K562 (cell line): Measurements from ENCODE around the gene TEX14. TPM values are rescaled to one million over a fixed set of nuclear protein-coding genes. Genes with fewer than 3 reads are reported as not detected.
A peak's percentile ranks its signal among the peaks of the same experiment; 100 is the strongest.
"Not testable (repeated sequence)": the region's sequence is repeated elsewhere in the genome, so short reads cannot be mapped to it uniquely, and the experiment has no call there.

Source experiments
- ATAC-seq: fragments of 200-7000 bp; cut with Tn5 transposase; 3 replicates; pipeline ENCODE4 v1.9.1; 2020; ENCODE audit warnings: moderate library complexity
- BruUV-seq: library from RNA; stranded (reverse); fragments of 400-500 nt; replicated peaks from 2 replicates; lab custom pipeline; 2021; lab: Mats Ljungman, UMichigan
- CTCF ChIA-PET: fragments of 300-600 bp; formaldehyde crosslinking; extraction: SDS; loops from one replicate; lab custom pipeline; 2021; ENCODE audit warnings: low intra/inter-chr PET ratio; lab: Yijun Ruan, JAX
- POLR2A ChIA-PET: fragments of 300-600, 350-650 bp; sonication (Branson Sonifier 250); formaldehyde crosslinking; extraction: SDS; loops from one replicate; lab custom pipeline; 2021; ENCODE audit warnings: antibody characterized with exemption, inconsistent platforms; lab: Yijun Ruan, JAX
- DNase-seq, 4 experiments: peaks; one replicate each; pipeline versions ENCODE4 v3.0.0 to v3.0.0-alpha.2; 2011 to 2018; ENCODE audit warnings: low spot score in 3 of 4, mixed read lengths in 3 of 4; ENCODE audit errors: extremely low read depth in 1 of 4
- FAIRE-seq: peaks from 2 replicates; lab custom pipeline; 2011; peaks lifted over from hg19 to GRCh38; lab: Jason Lieb, UNC
- H2AFZ ChIP-seq: 2 replicates; pipeline ENCODE4 v1.6.0; 2011; ENCODE audit warnings: low read depth, low read length, control low read depth, inconsistent platforms
- H3K27ac ChIP-seq: fragments of 200-600 bp; 3 replicates; pipeline ENCODE4 v1.8.0; 2011; ENCODE audit warnings: low read depth, mild to moderate bottlenecking, control low read depth, inconsistent platforms, low read length, moderate library complexity, mixed read lengths; ENCODE audit errors: extremely low read depth
- H3K27me3 ChIP-seq, 2 experiments: fragments of 300-600 bp in 1 of 2; 2 replicates in 1 of 2; 3 replicates in 1 of 2; pipeline versions ENCODE4 v1.6.0 to v1.8.0; 2011; ENCODE audit warnings: inconsistent platforms in 2 of 2, low read length in 2 of 2, mild to moderate bottlenecking in 1 of 2, mixed read lengths in 1 of 2, moderate library complexity in 1 of 2; ENCODE audit not compliant: control insufficient read depth in 2 of 2, insufficient read depth in 2 of 2
- H3K36me3 ChIP-seq: fragments of 300-600 bp; 3 replicates; pipeline ENCODE4 v1.8.0; 2011; ENCODE audit warnings: mild to moderate bottlenecking, low read length, inconsistent platforms; ENCODE audit not compliant: control insufficient read depth, insufficient read depth
- H3K4me1 ChIP-seq, 2 experiments: fragments of 200-600 bp in 1 of 2; replicated peaks in 1 of 2; 2 replicates in 1 of 2; 3 replicates in 1 of 2; pipeline versions ENCODE4 v1.5.1 to v1.8.0; 2011; ENCODE audit warnings: inconsistent platforms in 2 of 2, low read length in 2 of 2, mild to moderate bottlenecking in 1 of 2, mixed read lengths in 1 of 2, moderate library complexity in 1 of 2; ENCODE audit not compliant: control insufficient read depth in 2 of 2, insufficient read depth in 2 of 2
- H3K4me2 ChIP-seq: 2 replicates; pipeline ENCODE4 v1.6.1; 2011; ENCODE audit warnings: low read length, control low read depth, inconsistent platforms, mixed read lengths; ENCODE audit not compliant: insufficient read depth
- H3K4me3 ChIP-seq: fragments of 200-600 bp; sonication (generic), shearing (Covaris generic); 2 replicates; pipeline ENCODE4 v1.5.1; 2016; ENCODE audit warnings: control low read depth, inconsistent platforms
- H3K79me2 ChIP-seq: fragments of 200-600 bp; 3 replicates; pipeline ENCODE4 v1.8.0; 2011; ENCODE audit warnings: low read length, inconsistent platforms; ENCODE audit not compliant: control insufficient read depth, insufficient read depth
- H3K9ac ChIP-seq, 2 experiments: 2 replicates each; pipeline versions ENCODE4 v1.6.0 to v1.6.1; 2011; ENCODE audit warnings: low read depth in 2 of 2, low read length in 2 of 2, control low read depth in 1 of 2, inconsistent platforms in 1 of 2, mild to moderate bottlenecking in 1 of 2, mixed read lengths in 1 of 2; ENCODE audit not compliant: insufficient read depth in 1 of 2
- H3K9me1 ChIP-seq: one replicate; pipeline ENCODE4 v1.6.0; 2011; ENCODE audit warnings: inconsistent platforms, mild to moderate bottlenecking, low read length, moderate library complexity; ENCODE audit not compliant: control insufficient read depth, insufficient read depth
- H3K9me3 ChIP-seq: replicated peaks from 2 replicates; pipeline ENCODE4 v1.5.1; 2011; ENCODE audit warnings: low read depth, low read length, inconsistent platforms; ENCODE audit not compliant: control insufficient read depth, insufficient read depth
- H4K20me1 ChIP-seq: replicated peaks from 2 replicates; pipeline ENCODE4 v1.6.1; 2011; ENCODE audit warnings: low read length, inconsistent platforms, mixed read lengths; ENCODE audit not compliant: control insufficient read depth, insufficient read depth
- CEBPB ChIP-seq: fragments of 450-650 bp; IDR thresholded peaks from 2 replicates; pipeline ENCODE4 v1.6.1; 2016; ENCODE audit warnings: missing genetic modification characterization, missing compliant biosample characterization
- CTCF ChIP-seq, 3 experiments: IDR thresholded peaks in 2 of 3; conservative IDR thresholded peaks in 1 of 3; 2 replicates each; pipeline ENCODE4 v1.5.1; 2011 to 2012; ENCODE audit warnings: low read length in 3 of 3, mild to moderate bottlenecking in 3 of 3, control low read depth in 2 of 3, improper control_type of control experiment in 1 of 3, inconsistent platforms in 1 of 3, low read depth in 1 of 3, mixed read lengths in 1 of 3, moderate library complexity in 1 of 3; ENCODE audit not compliant: insufficient read depth in 2 of 3
- HMG20A ChIP-seq: fragments of 450-650 bp; formaldehyde crosslinking; conservative IDR thresholded peaks from 2 replicates; pipeline ENCODE4 v1.4.0; 2020; ENCODE audit warnings: mild to moderate bottlenecking, mixed read lengths
- NFE2L1 ChIP-seq: fragments of 450-650 bp; IDR thresholded peaks from 2 replicates; pipeline ENCODE4 v1.6.1; 2016; ENCODE audit warnings: missing genetic modification characterization, low read depth, mild to moderate bottlenecking, missing compliant biosample characterization, moderate library complexity, borderline replicate concordance
- PTRF ChIP-seq: fragments of 450-650 bp; IDR thresholded peaks from 2 replicates; pipeline ENCODE4 v1.6.1; 2016; ENCODE audit warnings: mild to moderate bottlenecking, missing genetic modification characterization, missing compliant biosample characterization
- RAD21 ChIP-seq, 2 experiments: fragments of 250-450 bp in 1 of 2; fragments of 450-650 bp in 1 of 2; sonication (Bioruptor Pico) in 1 of 2; formaldehyde crosslinking in 1 of 2; IDR thresholded peaks in 1 of 2; conservative IDR thresholded peaks in 1 of 2; 2 replicates each; pipeline versions ENCODE4 v1.4.0 to v1.8.0; 2020 to 2022; ENCODE audit warnings: mild to moderate bottlenecking in 2 of 2, moderate library complexity in 1 of 2
- SMC3 ChIP-seq: conservative IDR thresholded peaks from 2 replicates; pipeline ENCODE4 v1.6.1; 2011; ENCODE audit warnings: low read depth, low read length, improper control_type of control experiment; ENCODE audit not compliant: insufficient read depth
- ZNF408 ChIP-seq: fragments of 250-450 bp; sonication (Bioruptor Pico); IDR thresholded peaks from 2 replicates; pipeline ENCODE4 v1.4.0; 2020; ENCODE audit warnings: low read depth, mild to moderate bottlenecking, moderate library complexity
- ZNF449 ChIP-seq: fragments of 250-450 bp; sonication (Bioruptor Pico); IDR thresholded peaks from 2 replicates; pipeline ENCODE4 v1.8.0; 2022; ENCODE audit warnings: moderate library complexity, mild to moderate bottlenecking, inconsistent platforms
- WGBS: fragments of 100-300 bp; shearing (Covaris generic); methylation state at CpG from one replicate; pipeline ENCODE4 v1.1.6; 2016; ENCODE audit warnings: low coverage, mixed read lengths; ENCODE audit not compliant: insufficient coverage; ENCODE audit errors: missing lambda C conversion rate; 5-methylcytosine and 5-hydroxymethylcytosine counted together
- in situ Hi-C: fragments of 300-500 bp; cut with MboI; formaldehyde crosslinking; loops from 4 replicates; pipeline ENCODE4 v1.15.0; 2018; ENCODE audit warnings: inconsistent platforms, mixed read lengths
- intact Hi-C: fragments of 100-400 bp; cut with micrococcal nuclease; formaldehyde crosslinking; loops from 2 replicates; pipeline ENCODE4 v1.14.2; 2022
- polyA plus RNA-seq, 8 experiments: library from polyadenylated mRNA; depleted of rRNA in 4 of 8; stranded (reverse) in 5 of 8; unstranded in 3 of 8; fragments of >200 nt; fragmentation: Nextera tagmentation in 2 of 8; fragmentation: Illumina TruSeq in 1 of 8; extraction: Ambion mirVana in 2 of 8; extraction: Trizol in 1 of 8; gene quantifications; 2 replicates each; pipeline versions ENCODE4 v1.2.1 to v1.2.3, GENCODE V29; 2011 to 2014; ENCODE audit warnings: inconsistent platforms in 1 of 8, missing spikeins in 1 of 8
- total RNA-seq, 7 experiments: library from RNA; depleted of rRNA in 6 of 7; stranded (reverse); fragments of >200 nt in 6 of 7; fragmentation: Illumina TruSeq in 2 of 7; extraction: Trizol in 2 of 7; gene quantifications; 2 replicates each; pipeline versions ENCODE4 v1.2.1 to v1.2.3, GENCODE V29; 2011 to 2021; ENCODE audit warnings: low replicate concordance in 1 of 7

TEX14 gene
- total and polyA plus RNA-seq, 9 of the 15 experiments (the other 6 are each of a cell fraction or from before 2014, with no cell fraction given) = 0.05 to 0.12 (median 0.09) TPM; not detected in 1

- POLR2A ChIA-PET = interaction anchor here (0.7 kb wide), 1 partner anchor 885 kb away, joined by 4 read pairs; no protein-coding TSS in a partner anchor
- H3K9ac ChIP-seq, H3K4me1 ChIP-seq, H3K4me2 ChIP-seq, H3K9me1 ChIP-seq, intact Hi-C loops, in situ Hi-C loops, H3K36me3 ChIP-seq, CTCF ChIA-PET, H3K27ac ChIP-seq, H3K4me3 ChIP-seq, H3K9me3 ChIP-seq, FAIRE-seq, DNase-seq, ATAC-seq, H2AFZ ChIP-seq, H3K79me2 ChIP-seq, H4K20me1 ChIP-seq, BruUV-seq: not testable (repeated sequence)
- peaks cover 23 to 24% of the 10 kb centered on the region in 2 experiments for H3K27me3 ChIP-seq
- 14% methylated on average over 2 of the region's 3 CpGs for WGBS
Measured at GRCh38 chr17:58555109-58555508, 136.7 kb downstream of the TEX14 start.

GRCh38 chr17:58541249-58541648 is 150.6 kb downstream of the TEX14 start:
- H3K4me2 ChIP-seq = no peak overlapping the region
- peaks cover 0 to 16% of the 10 kb centered on the region in 2 experiments; a peak in 4 of 5 replicates for H3K4me1 ChIP-seq
- in situ Hi-C loops = no loop called here
- CTCF ChIA-PET = no interaction called here
- no peaks in the 10 kb centered on the region for H3K9me3 ChIP-seq
- H3K79me2 ChIP-seq = no peaks in the 10 kb centered on the region
- BruUV-seq = no TSS peak
- FAIRE-seq (no peak), ATAC-seq (peak; percentile 83), DNase-seq (peak in 3 of 4 experiments; percentile 25 to 30 (median 30))
- H3K36me3 ChIP-seq = no peaks in the 10 kb centered on the region
- 0% methylated on average over 2 of the region's 2 CpGs for WGBS
- POLR2A ChIA-PET = interaction anchor here (0.6 to 1.2 kb wide), 4 partner anchors 11 to 117 kb away, joined by 3 to 4 read pairs (median 4); no protein-coding TSS in a partner anchor
- no peak overlapping the region; a peak in 1 of 4 replicates for H3K9ac ChIP-seq
- H3K9me1 ChIP-seq = no peaks in the 10 kb centered on the region
- no peak overlapping the region for H3K27ac ChIP-seq
- H2AFZ ChIP-seq = no peak overlapping the region
- H3K27me3 ChIP-seq = peaks cover 30 to 48% of the 10 kb centered on the region in 2 experiments
- intact Hi-C loops = no loop called here
- no peak overlapping the region for H3K4me3 ChIP-seq
- H4K20me1 ChIP-seq = 0 out of 2 replicates have a peak, but pooled peaks cover 3% of the 10 kb centered on the region
- TF ChIP-seq ZNF408 = no peak
- no peak for TF ChIP-seq NFE2L1
- peak; percentile 42 to 57 (median 46); a peak in 5 of 6 replicates for TF ChIP-seq CTCF (IDR thresholded peaks at IDR 0.05 in 2 of 3, conservative IDR thresholded peaks at IDR 0.05 in 1 of 3; ENCODE audit: insufficient read depth in 2 of 3, low read depth in 1 of 3, low read length in 3 of 3)
- peak in 1 of 2 experiments; percentile 37; a peak in 2 of 4 replicates for TF ChIP-seq RAD21 (CRISPR knock-in tag; conservative IDR thresholded peaks at IDR 0.05 in 1 of 2, IDR thresholded peaks at IDR 0.05 in 1 of 2)
- TF ChIP-seq ZNF449 (CRISPR knock-in tag) = no peak
- no peak for TF ChIP-seq HMG20A (CRISPR knock-in tag)
- 0 out of 2 replicates have a peak, but pooled peaks have one; percentile 7 for TF ChIP-seq SMC3
- TF ChIP-seq PTRF (tag) = no peak
- TF ChIP-seq CEBPB = no peak
